ENCODE results near the gene FLYWCH2.
"Not testable (repeated sequence)": the region's sequence is repeated elsewhere in the genome, so short reads cannot be mapped to it uniquely, and the experiment has no call there.

The FLYWCH2 gene

DNA sequence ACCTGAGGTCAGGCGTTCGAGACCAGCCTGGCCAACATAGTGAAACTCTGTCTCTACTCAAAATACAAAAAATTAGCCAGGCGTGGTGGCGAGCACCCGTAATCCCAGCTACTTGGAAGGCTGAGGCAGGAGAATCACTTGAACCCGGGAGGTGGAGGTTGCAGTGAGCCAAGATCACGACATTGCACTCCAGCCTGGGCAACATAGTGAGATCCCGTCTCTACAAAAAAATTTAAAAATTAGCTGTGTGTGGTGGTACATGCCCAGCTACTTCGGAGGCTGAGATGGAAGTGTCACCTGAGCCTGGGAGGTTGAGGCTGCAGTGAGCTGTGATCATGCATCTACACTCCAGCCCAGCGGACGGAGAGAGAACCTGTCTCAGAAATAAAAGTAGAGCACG is 60.7 kb downstream of the FLYWCH2 start:
- not testable (repeated sequence) for DNase-seq

DNA sequence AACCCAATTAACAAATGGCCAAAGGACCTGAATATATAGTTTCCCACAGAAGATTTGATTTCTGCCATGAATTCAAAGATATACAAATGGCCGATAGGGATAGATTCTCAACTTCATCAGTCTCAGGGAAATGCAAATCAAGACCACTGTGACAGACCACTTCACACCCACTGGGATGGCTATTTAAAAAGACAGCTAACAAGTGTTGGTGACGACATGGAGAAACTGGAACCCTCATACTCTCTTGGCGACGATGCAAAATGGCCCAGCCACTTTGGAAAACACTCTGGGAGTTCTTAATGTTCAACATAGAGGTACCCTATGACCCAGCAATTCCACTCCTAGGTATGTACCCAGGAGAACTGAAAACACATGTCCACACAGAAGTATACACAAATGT is 63.6 kb downstream of the FLYWCH2 start:
- no peak for DNase-seq
